Right lobe of liver (tissue), 4 donors: ENCODE data around the gene RAP2B.

Experiments
- POLR2A ChIP-seq: fragments of 450-650 bp; IDR thresholded peaks from one replicate; pipeline ENCODE4 v1.6.1; 2017; ENCODE audit warnings: antibody characterized with exemption, mild to moderate bottlenecking
- TF ChIP-seq, protein P1 (sequence below), 4 donors: fragments of 200-600 bp in 3 of 4; fragments of 450-650 bp in 1 of 4; IDR thresholded peaks; one replicate each; pipeline versions ENCODE4 v1.5.1 to v1.8.0; 2016 to 2022; ENCODE audit warnings: antibody characterized with exemption in 4 of 4, mild to moderate bottlenecking in 2 of 4
- donor health status: DM: no; HTN: no; CAD: no.
- donor health status: DM: no; HTN: no; CAD: no.
- donor health status: DM: no; HTN: yes; CAD: no.

DNA sequence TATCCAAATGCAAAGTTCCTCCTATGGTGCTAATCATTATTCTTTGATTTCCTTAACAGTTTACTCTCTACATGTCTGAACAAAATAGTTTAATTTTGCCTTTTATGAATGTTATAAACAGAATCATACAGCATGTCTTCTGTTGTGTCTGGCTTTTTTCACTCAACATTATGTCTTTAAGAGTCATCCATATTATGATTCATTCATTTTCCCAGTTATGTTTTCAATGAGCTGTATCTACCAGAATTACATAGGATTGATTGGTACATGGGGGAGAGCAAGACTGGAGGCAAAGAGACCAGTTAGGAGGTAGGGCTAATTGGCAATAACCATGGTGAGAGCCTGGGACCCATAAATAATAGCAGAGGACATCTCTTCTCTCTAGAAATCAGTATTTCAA is 16.6 kb upstream of the RAP2B start:
- TF ChIP-seq, protein P1, sequence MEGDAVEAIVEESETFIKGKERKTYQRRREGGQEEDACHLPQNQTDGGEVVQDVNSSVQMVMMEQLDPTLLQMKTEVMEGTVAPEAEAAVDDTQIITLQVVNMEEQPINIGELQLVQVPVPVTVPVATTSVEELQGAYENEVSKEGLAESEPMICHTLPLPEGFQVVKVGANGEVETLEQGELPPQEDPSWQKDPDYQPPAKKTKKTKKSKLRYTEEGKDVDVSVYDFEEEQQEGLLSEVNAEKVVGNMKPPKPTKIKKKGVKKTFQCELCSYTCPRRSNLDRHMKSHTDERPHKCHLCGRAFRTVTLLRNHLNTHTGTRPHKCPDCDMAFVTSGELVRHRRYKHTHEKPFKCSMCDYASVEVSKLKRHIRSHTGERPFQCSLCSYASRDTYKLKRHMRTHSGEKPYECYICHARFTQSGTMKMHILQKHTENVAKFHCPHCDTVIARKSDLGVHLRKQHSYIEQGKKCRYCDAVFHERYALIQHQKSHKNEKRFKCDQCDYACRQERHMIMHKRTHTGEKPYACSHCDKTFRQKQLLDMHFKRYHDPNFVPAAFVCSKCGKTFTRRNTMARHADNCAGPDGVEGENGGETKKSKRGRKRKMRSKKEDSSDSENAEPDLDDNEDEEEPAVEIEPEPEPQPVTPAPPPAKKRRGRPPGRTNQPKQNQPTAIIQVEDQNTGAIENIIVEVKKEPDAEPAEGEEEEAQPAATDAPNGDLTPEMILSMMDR (IDR thresholded peaks at IDR 0.05): no peak
- TF ChIP-seq POLR2A: no peak
